H1 (cell line): ENCODE measurements around the gene ZNF219. TPM values are rescaled to one million over a fixed set of nuclear protein-coding genes. Genes with fewer than 3 reads are reported as not detected.

Experiments
- CTCF ChIA-PET: fragments of 300-600 bp; sonication (Branson Sonifier 250); formaldehyde crosslinking; loops from one replicate; lab custom pipeline; 2021; ENCODE audit not compliant: partially characterized antibody; lab: Charles Lee
- POLR2A ChIA-PET: fragments of 300-600 bp; sonication (Branson Sonifier 250); formaldehyde crosslinking; loops from one replicate; lab custom pipeline; 2021; ENCODE audit warnings: inconsistent platforms; ENCODE audit not compliant: partially characterized antibody; lab: Charles Lee
- DNase-seq, 2 experiments: peaks; one replicate each; pipeline versions ENCODE4 v3.0.0 to v3.0.0-alpha.2; 2010 to 2022; ENCODE audit warnings: low spot score in 2 of 2, low read depth in 1 of 2, mixed read lengths in 1 of 2
- FAIRE-seq: peaks from 2 replicates; lab custom pipeline; 2011; peaks lifted over from hg19 to GRCh38; lab: Jason Lieb, UNC
- H2AFZ ChIP-seq: 2 replicates; pipeline ENCODE4 v1.8.1; 2012; ENCODE audit warnings: low read length, inconsistent platforms
- H2AK5ac ChIP-seq: 2 replicates; pipeline ENCODE4 v1.6.1; 2013; ENCODE audit warnings: low read depth, low read length
- H2BK120ac ChIP-seq: replicated peaks from 2 replicates; pipeline ENCODE3; 2013; ENCODE audit warnings: low read depth, low read length, inconsistent platforms
- H2BK12ac ChIP-seq: 2 replicates; pipeline ENCODE4 v1.6.1; 2013; ENCODE audit warnings: low read depth, low read length
- H2BK15ac ChIP-seq: 2 replicates; pipeline ENCODE4 v1.6.1; 2013; ENCODE audit warnings: low read length
- H2BK20ac ChIP-seq: 2 replicates; pipeline ENCODE4 v1.6.1; 2013; ENCODE audit warnings: low read length
- H2BK5ac ChIP-seq: 2 replicates; pipeline ENCODE4 v1.6.1; 2013; ENCODE audit warnings: low read depth, low read length
- H3K14ac ChIP-seq: 2 replicates; pipeline ENCODE4 v1.6.1; 2013; ENCODE audit warnings: inconsistent platforms; ENCODE audit not compliant: insufficient read length
- H3K18ac ChIP-seq: 2 replicates; pipeline ENCODE4 v1.6.1; 2013; ENCODE audit warnings: low read length; ENCODE audit errors: extremely low read depth
- H3K23ac ChIP-seq: 2 replicates; pipeline ENCODE4 v1.6.1; 2013; ENCODE audit warnings: inconsistent platforms; ENCODE audit not compliant: insufficient read length
- H3K23me2 ChIP-seq: 2 replicates; pipeline ENCODE4 v1.6.1; 2013; ENCODE audit warnings: low read depth, low read length
- H3K27ac ChIP-seq: 2 replicates; pipeline ENCODE4 v1.6.1; 2011; ENCODE audit warnings: low read depth, low read length, inconsistent platforms
- H3K27me3 ChIP-seq, 4 experiments: replicated peaks in 1 of 4; 1 replicate in 1 of 4; 2 replicates in 3 of 4; pipeline versions ENCODE4 v1.6.1 to v1.8.1; 2011 to 2013; ENCODE audit warnings: low read length in 3 of 4, mild to moderate bottlenecking in 3 of 4, inconsistent platforms in 2 of 4, mixed read lengths in 2 of 4, moderate library complexity in 1 of 4; ENCODE audit not compliant: control insufficient read depth in 3 of 4, insufficient read depth in 3 of 4; ENCODE audit errors: extremely low read depth in 1 of 4
- H3K36me3 ChIP-seq, 4 experiments: 2 replicates each; pipeline versions ENCODE4 v1.6.1 to v1.8.1; 2011 to 2013; ENCODE audit warnings: mild to moderate bottlenecking in 4 of 4, low read length in 3 of 4, moderate library complexity in 2 of 4, control low read depth in 1 of 4, inconsistent platforms in 1 of 4; ENCODE audit not compliant: insufficient read depth in 4 of 4, control insufficient read depth in 2 of 4
- H3K4ac ChIP-seq: replicated peaks from 2 replicates; pipeline ENCODE3; 2013; ENCODE audit warnings: low read length, low read depth, mixed read lengths, inconsistent platforms; ENCODE audit not compliant: insufficient read length
- H3K4me1 ChIP-seq, 4 experiments: replicated peaks in 1 of 4; 1 replicate in 1 of 4; 2 replicates in 3 of 4; pipeline versions ENCODE4 v1.6.1 to v1.8.1; 2011 to 2013; ENCODE audit warnings: low read length in 3 of 4, inconsistent platforms in 2 of 4, mixed read lengths in 1 of 4; ENCODE audit not compliant: insufficient read depth in 4 of 4, control insufficient read depth in 3 of 4
- H3K4me2 ChIP-seq, 2 experiments: 2 replicates each; pipeline versions ENCODE4 v1.6.1 to v1.8.1; 2011 to 2013; ENCODE audit warnings: low read depth in 2 of 2, low read length in 2 of 2, control low read depth in 1 of 2, inconsistent platforms in 1 of 2, mild to moderate bottlenecking in 1 of 2; ENCODE audit not compliant: insufficient read depth in 1 of 2
- H3K4me3 ChIP-seq, 4 experiments: fragments of 200-600, 300-600 bp in 1 of 4; sonication (generic), shearing (Covaris generic), sonication (Bioruptor Twin) in 1 of 4; 2 replicates each; pipeline versions ENCODE4 v1.5.1 to v1.8.1; 2011 to 2016; ENCODE audit warnings: low read length in 4 of 4, low read depth in 3 of 4, control low read depth in 2 of 4, inconsistent platforms in 2 of 4, mild to moderate bottlenecking in 2 of 4, mixed read lengths in 1 of 4, moderate library complexity in 1 of 4; ENCODE audit not compliant: insufficient read depth in 2 of 4; ENCODE audit errors: extremely low read depth in 1 of 4
- H3K56ac ChIP-seq: replicated peaks from 2 replicates; pipeline ENCODE3; 2013; ENCODE audit warnings: low read depth, mild to moderate bottlenecking, mixed read lengths, low read length, inconsistent platforms; ENCODE audit not compliant: insufficient read length
- H3K79me1 ChIP-seq: 2 replicates; pipeline ENCODE4 v1.6.1; 2013; ENCODE audit warnings: low read depth, low read length, control low read depth
- H3K79me2 ChIP-seq, 2 experiments: 2 replicates each; pipeline versions ENCODE4 v1.6.1 to v1.8.1; 2012 to 2013; ENCODE audit warnings: low read length in 2 of 2, mild to moderate bottlenecking in 2 of 2, inconsistent platforms in 1 of 2; ENCODE audit not compliant: insufficient read depth in 2 of 2, control insufficient read depth in 1 of 2
- H3K9ac ChIP-seq, 4 experiments: replicated peaks in 1 of 4; 1 replicate in 1 of 4; 2 replicates in 3 of 4; pipeline versions ENCODE4 v1.6.1 to v1.8.1; 2011 to 2013; ENCODE audit warnings: low read depth in 3 of 4, low read length in 3 of 4, control low read depth in 2 of 4, mild to moderate bottlenecking in 2 of 4, moderate library complexity in 2 of 4, inconsistent platforms in 1 of 4; ENCODE audit errors: extremely low read depth in 1 of 4
- H3K9me3 ChIP-seq, 2 experiments: 2 replicates each; pipeline versions ENCODE4 v1.6.1 to v1.8.1; 2012 to 2013; ENCODE audit warnings: mild to moderate bottlenecking in 2 of 2, moderate library complexity in 2 of 2, control low read depth in 1 of 2, inconsistent platforms in 1 of 2, low read depth in 1 of 2, low read length in 1 of 2, mixed read lengths in 1 of 2; ENCODE audit not compliant: insufficient read depth in 2 of 2
- H4K20me1 ChIP-seq, 2 experiments: replicated peaks in 1 of 2; 2 replicates each; pipeline versions ENCODE3 to v1.8.1; 2011 to 2013; ENCODE audit warnings: inconsistent platforms in 2 of 2, low read length in 2 of 2, mild to moderate bottlenecking in 1 of 2; ENCODE audit not compliant: insufficient read depth in 2 of 2, control insufficient read depth in 1 of 2
- H4K5ac ChIP-seq: 2 replicates; pipeline ENCODE4 v1.6.1; 2013; ENCODE audit warnings: low read length, low read depth, mixed read lengths, inconsistent platforms; ENCODE audit not compliant: insufficient read length
- H4K8ac ChIP-seq: 2 replicates; pipeline ENCODE4 v1.8.0; 2013; ENCODE audit warnings: mild to moderate bottlenecking, moderate library complexity, low read length, inconsistent platforms; ENCODE audit not compliant: insufficient read depth; ENCODE audit errors: extremely low read depth
- H4K91ac ChIP-seq: replicated peaks from 2 replicates; pipeline ENCODE3; 2013; ENCODE audit warnings: low read length, mixed read lengths, inconsistent platforms; ENCODE audit not compliant: insufficient read length
- BCL11A ChIP-seq, 2 experiments: IDR thresholded peaks; one replicate each; pipeline ENCODE4 v1.6.1; 2011; ENCODE audit warnings: low read depth in 2 of 2, low read length in 2 of 2, mild to moderate bottlenecking in 2 of 2
- EGR1 ChIP-seq: IDR thresholded peaks from 2 replicates; pipeline ENCODE4 v1.6.1; 2011; ENCODE audit warnings: low read depth, low read length, borderline replicate concordance
- EP300 ChIP-seq, 2 experiments: IDR thresholded peaks; 1 replicate in 1 of 2; 2 replicates in 1 of 2; pipeline ENCODE4 v1.6.1; 2011 to 2012; ENCODE audit warnings: low read depth in 2 of 2, low read length in 2 of 2, mild to moderate bottlenecking in 2 of 2, borderline replicate concordance in 1 of 2, inconsistent platforms in 1 of 2, moderate library complexity in 1 of 2
- KDM4A ChIP-seq: IDR thresholded peaks from one replicate; pipeline ENCODE4 v1.7.1; 2012; ENCODE audit warnings: low read depth, mild to moderate bottlenecking, moderate library complexity, low read length, inconsistent platforms; ENCODE audit not compliant: severe bottlenecking
- NRF1 ChIP-seq: IDR thresholded peaks from 2 replicates; pipeline ENCODE4 v1.6.1; 2011; ENCODE audit warnings: mild to moderate bottlenecking, low read depth, low read length, improper control_type of control experiment
- POU5F1 ChIP-seq: IDR thresholded peaks from 2 replicates; pipeline ENCODE4 v1.6.1; 2011; ENCODE audit warnings: low read depth, mild to moderate bottlenecking, low read length, moderate library complexity
- SIRT6 ChIP-seq: IDR thresholded peaks from one replicate; pipeline ENCODE4 v1.7.1; 2012; ENCODE audit warnings: low read length, inconsistent platforms
- TAF1 ChIP-seq: IDR thresholded peaks from 2 replicates; pipeline ENCODE4 v1.6.1; 2011; ENCODE audit warnings: mild to moderate bottlenecking, low read depth, low read length
- TCF12 ChIP-seq: IDR thresholded peaks from 2 replicates; pipeline ENCODE4 v1.6.1; 2011; ENCODE audit warnings: low read depth, mild to moderate bottlenecking, low read length
- YY1 ChIP-seq: IDR thresholded peaks from 2 replicates; pipeline ENCODE4 v1.6.1; 2011; ENCODE audit warnings: low read depth, mild to moderate bottlenecking, low read length
- WGBS, 2 experiments: shearing (Covaris generic) in 1 of 2; methylation state at CpG; one replicate each; pipeline versions ENCODE4 v1.1.6 to v1.1.7; 2013 to 2015; ENCODE audit warnings: low lambda C conversion rate in 2 of 2, mixed read lengths in 2 of 2, inconsistent platforms in 1 of 2, low coverage in 1 of 2, missing lambda C conversion rate in 1 of 2; ENCODE audit not compliant: insufficient replicate concordance in 2 of 2, insufficient coverage in 1 of 2, insufficient read length in 1 of 2; ENCODE audit errors: extremely low coverage in 1 of 2, missing lambda C conversion rate in 1 of 2; 5-methylcytosine and 5-hydroxymethylcytosine counted together
- polyA plus RNA-seq, 7 experiments: library from polyadenylated mRNA; depleted of rRNA in 3 of 7; stranded (reverse) in 5 of 7; unstranded in 2 of 7; fragments of >200 nt in 5 of 7; fragments of 200-250 nt in 2 of 7; gene quantifications; 1 replicate in 5 of 7; 2 replicates in 1 of 7; 4 replicates in 1 of 7; pipeline versions ENCODE4 v1.2.1 to v1.2.3, GENCODE V29; 2011 to 2013; ENCODE audit warnings: missing spikeins in 2 of 7, mixed read lengths in 2 of 7
- total RNA-seq: library from RNA; stranded (reverse); fragmentation: NEBNext Ultra II Directional; extraction: Animal tissue kit (Norgen Biotek cat#: 25700); gene quantifications from 2 replicates; pipeline ENCODE4 v1.2.1, GENCODE V29; 2021
- TF ChIP-seq, protein P1 (sequence below), 3 experiments: IDR thresholded peaks; 1 replicate in 2 of 3; 2 replicates in 1 of 3; pipeline versions ENCODE4 v1.5.1 to v1.6.1; 2011; ENCODE audit warnings: low read length in 3 of 3, mild to moderate bottlenecking in 3 of 3, inconsistent platforms in 2 of 3, low read depth in 1 of 3, moderate library complexity in 1 of 3; ENCODE audit not compliant: insufficient read depth in 1 of 3; ENCODE audit errors: control extremely low read depth in 1 of 3

The ZNF219 gene
- total and polyA plus RNA-seq, 2 of the 8 experiments (the other 6 are each of a cell fraction or from before 2014, with no cell fraction given), result 113 to 160 TPM

DNA sequence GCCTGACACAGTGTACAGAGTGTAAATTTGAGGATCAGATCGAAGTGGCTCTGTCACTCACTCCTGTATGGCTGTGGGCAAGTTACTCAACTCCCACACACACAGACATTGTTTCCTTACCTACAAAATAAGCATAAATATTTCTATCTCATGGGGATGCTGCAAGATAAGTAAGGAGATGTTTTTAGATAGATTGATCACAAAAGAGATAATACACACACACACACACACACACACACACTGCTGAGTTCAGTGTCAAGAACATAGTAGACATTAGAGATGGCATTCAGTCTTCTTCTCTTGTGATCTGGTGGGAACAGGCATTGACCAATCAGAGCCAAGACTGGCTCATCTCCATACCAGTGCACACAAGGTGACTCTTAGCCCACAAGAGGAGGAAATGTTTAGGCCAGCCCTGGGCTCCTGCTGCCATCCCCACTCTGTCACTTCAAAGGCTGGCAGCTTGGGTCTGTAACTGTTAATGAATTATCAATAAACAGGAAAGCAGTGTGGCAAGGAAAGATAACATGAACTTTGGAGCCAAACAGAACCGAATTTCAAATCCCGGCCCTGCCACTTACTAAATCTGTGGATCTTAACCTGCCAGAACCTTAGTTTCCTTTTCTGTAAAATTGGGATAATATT is 44.2 kb downstream of the ZNF219 start:
- Histone ChIP-seq H3K56ac (no peak overlapping the region), H3K4ac (no peak overlapping the region), H3K14ac (no peak overlapping the region), H2BK20ac (no peak overlapping the region), H3K4me3 (no peak overlapping the region), H3K9me3 (no peaks in the 10 kb centered on the region), H4K91ac (no peak overlapping the region), H3K9ac (no peak overlapping the region), H3K4me2 (no peak overlapping the region), H2BK15ac (no peak overlapping the region), H3K4me1 (peaks cover 0 to 3% (median 0%) of the 10 kb centered on the region in 4 experiments; a peak in 2 of 7 replicates), H3K23ac (no peak overlapping the region), H2AK5ac (no peak overlapping the region), H2BK12ac (no peak overlapping the region), H2BK5ac (no peak overlapping the region), H2AFZ (no peak overlapping the region), H3K79me2 (no peaks in the 10 kb centered on the region), H3K27me3 (no peaks in the 10 kb centered on the region; a peak in 1 of 7 replicates), H3K27ac (no peak overlapping the region), H3K36me3 (no peaks in the 10 kb centered on the region), H4K8ac (no peak overlapping the region), H3K23me2 (no peaks in the 10 kb centered on the region), H4K5ac (no peak overlapping the region), H4K20me1 (no peaks in the 10 kb centered on the region), H3K79me1 (no peaks in the 10 kb centered on the region), H3K18ac (no peak overlapping the region), H2BK120ac (no peak overlapping the region)
- CTCF ChIA-PET, result interaction anchor here (0.9 to 1.3 kb wide), 5 partner anchors 10 to 51 kb away, joined by 3 to 10 read pairs (median 3); no protein-coding TSS in a partner anchor
- WGBS, 2 experiments, result 89% methylated on average over 3 of the region's 3 CpGs; no CpG with 5 or more reads in 1 of the 2 experiments
- FAIRE-seq (no peak), DNase-seq (no peak)
- POLR2A ChIA-PET, result interaction anchor here (0.8 to 1.2 kb wide), 3 partner anchors 17 to 37 kb away, joined by 3 to 4 read pairs (median 3); no protein-coding TSS in a partner anchor
- no peak for TF ChIP-seq TCF12
- no peak for TF ChIP-seq EGR1
- TF ChIP-seq, protein P1, sequence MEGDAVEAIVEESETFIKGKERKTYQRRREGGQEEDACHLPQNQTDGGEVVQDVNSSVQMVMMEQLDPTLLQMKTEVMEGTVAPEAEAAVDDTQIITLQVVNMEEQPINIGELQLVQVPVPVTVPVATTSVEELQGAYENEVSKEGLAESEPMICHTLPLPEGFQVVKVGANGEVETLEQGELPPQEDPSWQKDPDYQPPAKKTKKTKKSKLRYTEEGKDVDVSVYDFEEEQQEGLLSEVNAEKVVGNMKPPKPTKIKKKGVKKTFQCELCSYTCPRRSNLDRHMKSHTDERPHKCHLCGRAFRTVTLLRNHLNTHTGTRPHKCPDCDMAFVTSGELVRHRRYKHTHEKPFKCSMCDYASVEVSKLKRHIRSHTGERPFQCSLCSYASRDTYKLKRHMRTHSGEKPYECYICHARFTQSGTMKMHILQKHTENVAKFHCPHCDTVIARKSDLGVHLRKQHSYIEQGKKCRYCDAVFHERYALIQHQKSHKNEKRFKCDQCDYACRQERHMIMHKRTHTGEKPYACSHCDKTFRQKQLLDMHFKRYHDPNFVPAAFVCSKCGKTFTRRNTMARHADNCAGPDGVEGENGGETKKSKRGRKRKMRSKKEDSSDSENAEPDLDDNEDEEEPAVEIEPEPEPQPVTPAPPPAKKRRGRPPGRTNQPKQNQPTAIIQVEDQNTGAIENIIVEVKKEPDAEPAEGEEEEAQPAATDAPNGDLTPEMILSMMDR (IDR thresholded peaks at IDR 0.05; ENCODE audit: control extremely low read depth in 1 of 3, insufficient read depth in 1 of 3, low read depth in 1 of 3, low read length in 3 of 3), result no peak
- no peak for TF ChIP-seq NRF1
- TF ChIP-seq KDM4A, result no peak
- no peak for TF ChIP-seq EP300 (IDR thresholded peaks at IDR 0.05; ENCODE audit: borderline replicate concordance in 1 of 2, low read depth in 2 of 2, low read length in 2 of 2)
- no peak for TF ChIP-seq YY1
- TF ChIP-seq POU5F1, result no peak
- TF ChIP-seq TAF1, result no peak
- no peak for TF ChIP-seq SIRT6
- no peak for TF ChIP-seq BCL11A (IDR thresholded peaks at IDR 0.05; ENCODE audit: low read depth in 2 of 2, low read length in 2 of 2)
